GM23338 (cell line): ENCODE data around the gene SCAF4.

ENCODE experiments used
- CTCF ChIP-seq, 2 experiments: fragments of 200-600 bp in 1 of 2; sonication (generic) in 1 of 2; conservative IDR thresholded peaks; 2 replicates each; pipeline versions ENCODE4 v1.5.1 to v1.6.1; 2016 to 2017; ENCODE audit warnings: antibody characterized with exemption in 2 of 2, low read depth in 2 of 2, mild to moderate bottlenecking in 2 of 2, moderate library complexity in 1 of 2
- EZH2 ChIP-seq: fragments of 200-600 bp; sonication (generic); IDR thresholded peaks from one replicate; pipeline ENCODE4 v1.8.0; 2017; ENCODE audit warnings: antibody characterized with exemption, mild to moderate bottlenecking, low read depth; ENCODE audit not compliant: unreplicated experiment
- JUNB ChIP-seq: IDR thresholded peaks from one replicate; pipeline ENCODE4 v1.6.1; 2016; ENCODE audit warnings: antibody characterized with exemption; ENCODE audit not compliant: unreplicated experiment
- NANOG ChIP-seq: IDR thresholded peaks from 2 replicates; pipeline ENCODE4 v1.6.1; 2016; ENCODE audit warnings: antibody characterized with exemption, borderline replicate concordance
- POLR2AphosphoS5 ChIP-seq: IDR thresholded peaks from 2 replicates; pipeline ENCODE4 v1.6.1; 2016; ENCODE audit warnings: antibody characterized with exemption, low read depth
- REST ChIP-seq: IDR thresholded peaks from one replicate; pipeline ENCODE4 v1.6.1; 2018; ENCODE audit warnings: antibody characterized with exemption; ENCODE audit not compliant: unreplicated experiment

GRCh38 chr21:31629972-31630711 is 101.8 kb downstream of the SCAF4 start:
- TF ChIP-seq REST, result no peak
- no peak for TF ChIP-seq CTCF (conservative IDR thresholded peaks at IDR 0.05; ENCODE audit: low read depth in 2 of 2)
- TF ChIP-seq EZH2, result no peak
- no peak for TF ChIP-seq POLR2AphosphoS5
- TF ChIP-seq NANOG, result no peak
- TF ChIP-seq JUNB, result no peak
